SKM-1 treated with dmso at 0.1 percent for 144 hours (cell line): ENCODE results near the gene TPST1.
"Not testable (repeated sequence)": the region's sequence is repeated elsewhere in the genome, so short reads cannot be mapped to it uniquely, and the experiment has no call there.

Experiments used
- DNase-seq: peaks from one replicate; lab custom pipeline; 2025; ENCODE audit not compliant: unreplicated experiment; lab: John Stamatoyannopoulos, UW

Gene TPST1

GRCh38 chr7:66376264-66376945 lies 171.3 kb downstream of the TPST1 start:
- no peak for DNase-seq

- DNase-seq: no peak
Measured at GRCh38 chr7:66377045-66377444, 171.9 kb downstream of the TPST1 start.

- no peak for DNase-seq
Measured at GRCh38 chr7:66377714-66378113, 172.6 kb downstream of the TPST1 start.

GRCh38 chr7:66379542-66380160 lies 174.5 kb downstream of the TPST1 start:
- DNase-seq: no peak

- DNase-seq: no peak
Measured at GRCh38 chr7:66380272-66380888, 175.2 kb downstream of the TPST1 start.

- DNase-seq: peak; percentile 48
Measured at GRCh38 chr7:66382182-66382923, 177.2 kb downstream of the TPST1 start.

- not testable (repeated sequence) for DNase-seq
Measured at GRCh38 chr7:66385191-66385905, 180.2 kb downstream of the TPST1 start.

GRCh38 chr7:66395128-66395571 lies 190.0 kb downstream of the TPST1 start:
- not testable (repeated sequence) for DNase-seq

GRCh38 chr7:66396052-66396451 lies 190.9 kb downstream of the TPST1 start:
- not testable (repeated sequence) for DNase-seq

GRCh38 chr7:66398841-66399240 lies 193.7 kb downstream of the TPST1 start:
- DNase-seq: not testable (repeated sequence)

- DNase-seq: no peak
Measured at GRCh38 chr7:66399566-66399965, 194.4 kb downstream of the TPST1 start.

GRCh38 chr7:66400400-66400799 lies 195.3 kb downstream of the TPST1 start:
- DNase-seq: no peak

GRCh38 chr7:66401126-66401525 lies 196.0 kb downstream of the TPST1 start:
- not testable (repeated sequence) for DNase-seq

GRCh38 chr7:66401932-66402331 lies 196.8 kb downstream of the TPST1 start:
- not testable (repeated sequence) for DNase-seq

GRCh38 chr7:66403564-66403963 lies 198.4 kb downstream of the TPST1 start:
- no peak for DNase-seq

- DNase-seq: no peak
Measured at GRCh38 chr7:66409493-66409892, 204.4 kb downstream of the TPST1 start.
